NCI-H1417 treated with DMSO at 0.1 percent for 48 hours (cell line): ENCODE results near the gene BAZ2B.
"Not testable (repeated sequence)": the region's sequence is repeated elsewhere in the genome, so short reads cannot be mapped to it uniquely, and the experiment has no call there.

Source experiments
- DNase-seq: peaks from one replicate; lab custom pipeline; 2025; lab: John Stamatoyannopoulos, UW

BAZ2B gene, protein sequence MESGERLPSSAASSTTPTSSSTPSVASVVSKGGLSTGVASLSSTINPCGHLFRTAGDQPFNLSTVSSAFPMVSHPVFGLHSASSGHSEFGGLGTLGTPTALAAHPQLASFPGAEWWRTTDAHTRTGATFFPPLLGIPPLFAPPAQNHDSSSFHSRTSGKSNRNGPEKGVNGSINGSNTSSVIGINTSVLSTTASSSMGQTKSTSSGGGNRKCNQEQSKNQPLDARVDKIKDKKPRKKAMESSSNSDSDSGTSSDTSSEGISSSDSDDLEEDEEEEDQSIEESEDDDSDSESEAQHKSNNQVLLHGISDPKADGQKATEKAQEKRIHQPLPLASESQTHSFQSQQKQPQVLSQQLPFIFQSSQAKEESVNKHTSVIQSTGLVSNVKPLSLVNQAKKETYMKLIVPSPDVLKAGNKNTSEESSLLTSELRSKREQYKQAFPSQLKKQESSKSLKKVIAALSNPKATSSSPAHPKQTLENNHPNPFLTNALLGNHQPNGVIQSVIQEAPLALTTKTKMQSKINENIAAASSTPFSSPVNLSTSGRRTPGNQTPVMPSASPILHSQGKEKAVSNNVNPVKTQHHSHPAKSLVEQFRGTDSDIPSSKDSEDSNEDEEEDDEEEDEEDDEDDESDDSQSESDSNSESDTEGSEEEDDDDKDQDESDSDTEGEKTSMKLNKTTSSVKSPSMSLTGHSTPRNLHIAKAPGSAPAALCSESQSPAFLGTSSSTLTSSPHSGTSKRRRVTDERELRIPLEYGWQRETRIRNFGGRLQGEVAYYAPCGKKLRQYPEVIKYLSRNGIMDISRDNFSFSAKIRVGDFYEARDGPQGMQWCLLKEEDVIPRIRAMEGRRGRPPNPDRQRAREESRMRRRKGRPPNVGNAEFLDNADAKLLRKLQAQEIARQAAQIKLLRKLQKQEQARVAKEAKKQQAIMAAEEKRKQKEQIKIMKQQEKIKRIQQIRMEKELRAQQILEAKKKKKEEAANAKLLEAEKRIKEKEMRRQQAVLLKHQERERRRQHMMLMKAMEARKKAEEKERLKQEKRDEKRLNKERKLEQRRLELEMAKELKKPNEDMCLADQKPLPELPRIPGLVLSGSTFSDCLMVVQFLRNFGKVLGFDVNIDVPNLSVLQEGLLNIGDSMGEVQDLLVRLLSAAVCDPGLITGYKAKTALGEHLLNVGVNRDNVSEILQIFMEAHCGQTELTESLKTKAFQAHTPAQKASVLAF (N-terminal part only)

DNA sequence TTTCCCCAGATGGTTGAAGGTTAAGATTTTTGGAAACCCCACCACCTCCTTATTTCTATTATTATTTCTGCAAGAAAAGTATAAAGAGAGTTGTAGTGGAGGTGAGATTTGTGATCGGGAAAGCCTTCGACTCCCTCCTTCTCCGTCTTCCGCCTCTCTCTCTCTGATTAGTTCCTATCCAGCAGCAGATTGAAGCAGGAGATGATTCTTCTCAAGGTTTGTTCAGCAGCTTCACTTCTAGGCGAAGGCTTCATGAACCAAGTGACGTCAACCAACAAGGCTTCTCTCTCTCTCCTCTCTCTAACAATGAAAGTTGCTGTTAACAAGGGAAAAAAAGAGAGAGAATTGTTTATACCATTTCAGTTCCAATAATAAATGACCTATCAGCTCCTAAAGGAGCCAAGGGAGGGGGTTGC, at the start of gene BAZ2B:
Gene BAZ2B, minus strand, starts transcription at position 263 of the 416 bp plus-strand sequence. CDS start 137,829 bp downstream, outside the sequence.
- DNase-seq: no peak

DNA sequence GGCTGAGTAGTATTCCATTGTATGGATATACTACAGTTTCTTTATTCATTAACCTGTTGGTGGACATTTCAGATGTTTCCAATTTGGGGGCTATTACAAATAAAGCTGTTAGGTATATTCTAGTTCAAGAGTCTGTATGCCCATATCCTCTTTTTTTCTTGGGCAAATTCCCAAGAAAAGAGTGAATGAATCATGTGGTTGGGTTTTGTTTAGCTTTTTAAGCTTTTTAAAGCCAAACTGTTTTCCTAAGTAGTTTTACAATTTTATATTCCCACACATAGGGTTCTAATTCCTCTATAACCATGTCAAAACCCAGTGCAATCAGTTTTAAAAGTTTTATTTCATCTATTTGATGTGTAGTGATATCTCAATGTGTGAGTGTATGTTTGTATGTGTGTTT, 44.9 kb upstream of the BAZ2B start:
- no peak for DNase-seq

DNA sequence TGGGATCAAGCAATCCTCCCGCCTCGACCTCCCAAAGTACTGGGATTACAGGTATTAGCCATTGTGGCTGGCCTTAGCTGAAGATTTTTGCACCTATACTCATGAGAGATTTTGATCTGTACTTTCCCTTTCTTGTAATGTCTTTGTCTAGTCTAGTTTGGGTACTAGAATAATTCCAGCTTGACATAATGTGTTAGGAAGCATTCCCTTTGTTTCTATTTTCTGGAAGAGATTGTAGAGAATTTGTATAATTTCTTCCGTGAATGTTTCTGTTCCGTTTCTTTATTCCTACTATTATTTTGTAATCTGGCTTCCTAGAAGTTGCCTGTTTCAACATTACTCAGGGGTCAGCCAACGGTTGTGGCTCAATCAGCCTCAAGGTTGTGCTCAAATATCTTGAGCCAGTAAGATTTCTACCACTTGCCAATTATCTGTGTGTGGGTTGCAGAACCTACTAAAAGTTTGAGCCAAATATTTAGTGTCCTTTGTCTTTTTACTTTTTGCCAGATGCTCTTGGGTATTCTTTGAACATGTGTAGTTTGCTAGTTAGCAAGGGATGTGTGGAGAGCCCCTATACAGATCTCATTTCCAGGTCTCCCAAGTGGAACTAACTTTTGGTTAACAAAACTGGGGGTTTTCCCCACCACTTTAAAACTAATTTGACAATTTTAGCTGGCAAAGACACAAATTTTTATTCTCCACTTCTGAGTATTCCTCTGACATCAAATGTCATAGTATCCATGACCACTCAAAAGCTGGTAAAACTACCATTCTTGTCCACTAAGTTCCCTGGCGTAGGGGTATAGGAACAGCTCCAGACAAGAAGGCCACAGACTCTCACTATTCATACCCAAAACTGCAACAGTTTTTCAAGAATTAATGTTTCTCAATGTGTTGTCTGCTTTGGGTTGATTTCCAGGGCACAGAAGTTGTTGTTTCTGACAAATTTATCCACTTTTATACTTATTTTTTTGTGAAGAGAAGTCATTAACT, 42.8 kb upstream of the BAZ2B start:
- DNase-seq: no peak

DNA sequence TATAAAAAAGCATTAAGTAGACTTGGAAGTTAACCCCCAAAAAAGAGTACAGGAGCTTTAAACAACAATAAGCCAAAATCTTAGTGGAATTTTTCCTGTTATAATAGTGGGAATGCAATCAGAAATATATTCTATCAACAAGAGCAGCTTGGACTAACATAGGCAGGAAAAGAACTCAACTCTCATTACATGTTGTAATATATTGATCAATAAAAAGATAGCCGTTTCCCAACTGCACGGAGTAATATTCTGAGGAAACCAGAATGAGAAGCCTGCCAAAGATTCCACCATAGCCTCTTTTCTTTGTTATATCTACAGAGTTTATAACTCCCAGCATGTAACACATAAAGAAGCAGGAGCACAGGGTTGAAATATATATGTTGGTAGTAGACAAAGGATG, 37.6 kb upstream of the BAZ2B start:
- DNase-seq: no peak

DNA sequence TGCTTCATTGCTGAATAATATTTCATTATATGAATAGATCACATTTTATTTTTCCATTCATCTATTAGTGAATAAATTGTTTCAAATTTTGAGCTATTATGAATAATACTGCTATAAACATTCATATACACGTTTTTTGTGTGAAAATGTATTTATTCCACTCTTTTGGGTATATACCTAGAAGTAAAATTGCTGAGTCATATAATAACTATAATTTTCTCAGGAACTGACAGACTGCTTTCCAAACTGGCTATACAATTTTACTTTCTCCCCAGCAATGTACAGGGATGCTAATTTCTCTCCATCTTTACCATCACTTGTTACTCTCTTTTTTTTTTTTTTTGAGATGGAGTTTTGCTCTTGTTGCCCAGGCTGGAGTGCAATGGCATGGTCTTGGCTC, 35.5 kb upstream of the BAZ2B start:
- DNase-seq: no peak

DNA sequence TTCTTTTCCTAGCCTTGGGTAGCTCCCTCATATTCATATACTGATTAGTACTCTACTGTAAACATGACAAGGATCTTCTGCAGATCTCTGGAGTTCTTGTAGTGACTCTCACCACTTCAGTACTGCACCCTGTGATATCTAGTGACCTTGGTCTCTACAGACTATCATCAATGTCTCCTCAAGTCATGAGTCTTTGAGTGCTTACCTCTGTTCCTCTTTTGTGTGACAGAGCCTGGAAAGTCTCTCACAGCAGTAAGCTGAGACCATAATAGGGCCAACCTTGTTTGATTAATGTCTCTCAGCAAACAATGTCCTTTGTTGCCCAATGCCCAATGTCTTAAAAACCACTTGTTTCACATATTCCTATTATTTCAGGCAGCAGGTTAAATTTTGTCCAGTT, 34.2 kb upstream of the BAZ2B start:
- DNase-seq: no peak

DNA sequence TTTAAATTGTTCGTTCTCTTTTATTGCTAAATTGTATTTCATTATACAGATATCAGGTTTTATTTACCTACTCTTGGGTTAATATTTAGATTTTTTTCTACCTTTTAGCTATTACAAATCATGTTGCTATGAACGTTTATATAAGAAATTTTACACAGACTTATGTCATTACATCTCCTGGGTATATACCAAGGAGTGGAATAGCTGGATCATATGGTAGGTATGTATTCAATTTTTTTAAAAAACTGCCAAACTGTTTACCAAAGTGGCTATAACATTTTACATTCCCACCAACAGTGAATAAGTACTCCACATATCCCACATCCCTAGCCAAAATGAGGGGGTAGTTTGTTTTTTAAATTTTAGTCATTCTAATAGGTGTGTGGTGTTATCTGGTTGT, 32.3 kb upstream of the BAZ2B start:
- no peak for DNase-seq

DNA sequence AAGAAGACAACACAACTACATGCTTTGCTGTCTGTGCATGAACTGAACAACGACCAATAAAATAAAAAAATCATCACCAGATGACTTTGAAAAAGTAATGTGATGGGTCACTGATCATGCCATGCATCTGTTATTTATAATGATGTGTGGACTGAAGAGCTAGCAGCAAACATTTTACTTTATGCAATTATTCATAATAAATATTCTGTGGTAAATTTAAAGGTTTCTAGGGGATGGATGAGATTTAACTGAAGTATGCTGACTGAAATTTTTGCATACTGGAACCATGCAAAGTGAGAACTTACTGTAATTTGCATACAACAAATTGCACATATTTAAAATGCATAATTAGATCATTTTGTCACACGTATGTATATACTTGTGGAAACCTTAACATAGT, 31.3 kb upstream of the BAZ2B start:
- no peak for DNase-seq

DNA sequence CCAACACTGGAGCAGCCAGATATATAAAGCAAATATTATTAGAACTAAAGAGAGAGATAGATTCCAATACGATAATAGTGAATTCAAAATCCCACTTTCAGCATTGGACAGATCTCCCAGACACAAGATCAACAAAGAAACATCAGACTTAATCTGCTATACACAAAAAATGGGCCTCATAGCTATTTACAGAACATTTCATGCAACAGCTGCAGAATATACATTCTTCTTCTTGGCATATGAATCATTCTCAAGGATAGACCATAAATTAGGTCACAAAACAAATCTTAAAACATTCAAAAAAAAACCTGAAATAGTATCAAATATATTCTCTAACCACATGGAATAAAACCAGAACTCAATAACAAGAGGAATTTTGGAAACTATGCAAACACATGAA, 23.8 kb upstream of the BAZ2B start:
- no peak for DNase-seq

DNA sequence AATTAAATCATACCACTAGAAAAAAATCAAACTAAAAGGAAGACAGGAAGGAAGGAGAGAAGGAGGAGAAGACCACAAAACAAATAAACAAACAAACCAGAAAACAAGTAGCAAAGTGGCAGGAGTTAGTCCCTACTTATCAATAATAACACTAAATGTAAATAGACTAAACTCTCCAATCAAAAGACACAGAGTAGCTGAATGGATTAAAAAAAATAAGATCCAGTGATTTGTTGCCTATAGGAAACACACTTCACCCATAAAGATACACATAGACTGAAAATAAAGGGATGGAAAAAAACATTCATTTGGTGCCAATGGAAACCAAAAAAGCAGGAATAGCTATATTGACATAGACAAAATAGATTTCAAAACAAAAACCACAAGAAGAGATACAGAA, 23.4 kb upstream of the BAZ2B start:
- DNase-seq: no peak

DNA sequence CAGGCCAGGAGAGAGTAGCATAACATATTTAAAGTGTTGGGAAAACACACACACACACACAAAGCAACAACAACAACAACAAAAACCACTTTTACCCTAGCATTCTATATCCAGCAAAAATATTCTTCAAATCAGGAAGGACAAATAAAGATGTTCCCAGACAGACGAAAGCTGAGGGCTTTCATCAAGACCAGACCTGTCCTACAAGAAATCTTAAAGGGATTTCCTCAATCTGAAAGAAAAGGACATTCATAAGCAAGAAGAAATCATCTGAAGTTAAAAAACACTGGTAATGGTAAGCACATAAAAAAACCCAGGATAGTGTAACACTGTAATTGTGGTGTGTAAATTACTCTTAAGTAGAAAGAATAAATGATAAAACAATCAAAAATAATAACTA, 22.7 kb upstream of the BAZ2B start:
- DNase-seq: no peak

DNA sequence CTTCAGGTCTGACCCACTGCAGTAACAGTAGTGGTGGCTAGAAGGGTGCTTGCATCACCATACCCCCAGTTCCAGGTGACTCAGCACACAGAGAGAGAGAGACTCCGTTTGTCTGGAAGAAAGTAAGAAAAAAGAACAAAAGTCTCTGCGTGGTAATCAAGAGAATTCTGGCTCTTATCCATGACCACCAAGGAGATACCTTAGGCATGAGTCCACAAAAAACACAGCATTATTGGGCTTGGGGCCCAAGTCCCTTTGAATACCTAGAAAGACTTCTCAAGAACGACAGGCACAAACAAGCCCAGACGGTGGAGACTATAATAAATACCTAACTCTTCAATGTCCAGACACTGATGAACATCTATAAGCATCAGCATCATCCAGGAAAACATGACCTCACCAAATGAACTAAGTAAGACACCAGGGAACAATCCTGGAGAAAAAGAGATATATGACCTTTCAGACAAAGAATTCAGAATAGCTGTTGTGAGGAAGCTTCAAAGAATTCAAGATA, 21.7 kb upstream of the BAZ2B start:
- no peak for DNase-seq

DNA sequence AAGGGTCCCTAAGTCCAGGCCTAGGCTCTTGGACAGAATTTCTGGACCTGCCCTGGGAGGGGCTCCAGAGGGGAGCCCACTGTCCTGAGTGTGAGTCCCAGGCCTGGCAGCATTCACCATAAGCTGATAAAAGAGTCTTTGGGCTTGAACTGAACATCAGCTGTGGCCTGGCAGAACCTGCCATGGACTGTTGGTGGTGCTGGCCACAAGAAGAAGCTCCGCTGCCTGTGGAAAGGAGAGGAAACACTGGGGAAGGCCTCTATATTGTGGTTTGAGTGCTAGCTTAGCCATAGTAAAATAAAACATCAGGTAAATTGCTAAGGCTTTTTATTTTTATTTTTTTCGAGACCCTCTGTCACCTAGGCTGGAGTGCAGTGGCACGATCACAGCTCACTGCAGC, 20.9 kb upstream of the BAZ2B start:
- DNase-seq: no peak

DNA sequence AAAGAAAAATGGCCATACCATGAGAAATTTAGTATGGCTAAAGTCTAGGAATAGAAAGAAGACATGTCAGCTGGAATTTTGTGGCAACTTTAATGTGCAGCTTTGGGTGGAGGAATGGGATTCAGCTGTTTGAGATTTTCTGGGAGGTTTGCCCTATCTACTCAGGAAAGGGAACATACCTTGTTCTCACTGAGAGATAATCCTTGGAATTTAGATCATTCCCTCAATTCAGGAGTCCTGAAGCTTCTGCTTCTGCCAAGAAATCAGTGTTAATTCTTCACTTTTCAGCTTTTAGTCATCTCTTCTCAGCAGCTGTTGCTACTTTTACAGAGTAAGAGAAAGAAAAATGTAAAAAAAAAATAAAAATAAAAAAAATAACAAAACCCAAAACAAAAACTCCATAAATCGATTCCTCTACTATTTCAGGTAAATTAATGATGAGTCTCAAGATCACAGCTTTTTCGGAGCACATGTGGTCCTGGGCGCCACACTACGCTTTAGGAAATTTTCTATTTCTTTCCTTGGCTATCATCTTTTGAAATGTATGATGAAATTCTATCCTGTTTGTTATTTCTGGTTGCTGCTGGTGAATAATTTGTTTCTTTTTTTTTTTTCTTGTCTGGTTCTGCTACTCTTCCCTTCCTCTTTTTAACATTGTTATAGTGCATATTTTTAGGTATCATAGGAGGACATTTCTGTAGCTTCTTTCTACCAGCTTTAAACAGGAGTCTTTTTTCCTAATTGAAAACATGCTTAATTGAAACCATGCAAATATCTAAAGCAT, 18.9 kb upstream of the BAZ2B start:
- DNase-seq: no peak

DNA sequence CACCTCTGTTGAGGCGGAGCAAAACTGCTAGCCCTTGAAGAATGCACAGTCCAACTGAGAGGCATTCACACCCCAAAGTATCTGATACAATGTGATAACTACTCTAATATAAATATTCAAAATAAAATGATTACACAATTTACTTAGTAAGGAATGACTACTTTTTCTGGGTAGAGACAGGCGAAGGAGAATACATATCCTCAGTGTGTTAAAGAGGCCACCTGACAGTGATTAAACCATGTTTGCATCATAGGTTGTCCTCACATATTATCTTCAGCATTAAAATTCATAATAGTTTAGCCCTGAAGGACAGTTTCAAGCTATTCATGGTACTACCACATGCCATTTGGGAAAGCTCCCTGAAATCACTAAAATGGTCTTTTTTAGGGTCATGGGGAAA, 16.9 kb upstream of the BAZ2B start:
- DNase-seq: no peak

DNA sequence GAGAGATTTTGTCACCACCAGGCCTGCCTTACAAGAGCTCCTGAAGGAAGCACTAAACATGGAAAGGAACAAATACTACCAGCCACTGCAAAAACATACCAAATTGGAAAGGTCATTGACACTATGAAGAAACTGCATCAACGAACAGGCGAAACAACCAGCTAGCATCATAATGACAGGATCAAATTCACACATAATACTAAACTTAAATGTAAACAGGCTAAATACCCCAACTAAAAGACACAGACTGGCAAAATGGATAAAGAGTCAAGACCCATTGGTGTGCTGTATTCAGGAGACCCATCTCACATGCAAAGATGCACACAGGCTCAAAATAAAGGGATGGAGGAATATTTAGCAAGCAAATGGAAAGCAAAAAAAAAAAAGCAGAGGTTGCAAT, 9.3 kb upstream of the BAZ2B start:
- DNase-seq: not testable (repeated sequence)

DNA sequence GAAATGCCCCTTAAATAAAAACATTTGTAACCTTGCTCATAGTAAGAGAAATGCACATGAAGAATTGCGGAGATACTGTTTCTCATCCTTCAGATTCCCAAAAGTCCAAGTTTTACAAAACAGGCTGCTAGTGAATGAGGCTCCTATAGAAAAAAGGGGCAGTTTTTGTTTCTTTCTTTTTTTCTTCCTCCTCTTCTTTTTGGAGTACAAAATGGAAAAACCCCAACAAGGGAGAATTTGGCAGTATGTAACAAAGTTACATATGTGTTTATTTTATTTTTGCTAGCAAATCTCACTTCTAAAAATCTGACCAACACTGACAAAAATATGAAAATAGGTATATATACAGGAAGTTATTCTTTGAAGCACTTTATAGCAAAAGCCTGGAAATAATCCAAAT, 7.1 kb upstream of the BAZ2B start:
- no peak for DNase-seq

DNA sequence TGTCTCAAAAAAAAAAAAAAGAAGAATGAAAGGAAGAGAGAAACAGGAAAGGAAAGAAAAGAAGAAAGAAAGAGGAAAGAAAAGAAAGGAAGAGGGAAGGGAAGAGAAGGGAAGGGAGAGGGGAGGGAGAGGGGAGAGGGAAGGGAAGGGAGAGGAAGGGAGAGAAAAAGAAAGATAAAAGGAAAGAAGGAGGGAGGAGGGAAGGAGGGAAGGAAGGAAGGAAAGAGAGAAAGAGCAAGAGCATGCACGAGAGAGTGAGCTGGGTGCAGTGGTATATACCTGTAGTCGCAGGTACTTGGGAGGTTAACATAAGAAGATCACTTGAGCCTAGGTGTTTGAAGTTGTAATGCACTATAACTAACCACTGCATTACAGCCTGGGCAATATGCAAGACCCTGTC, 6.6 kb upstream of the BAZ2B start:
- no peak for DNase-seq

DNA sequence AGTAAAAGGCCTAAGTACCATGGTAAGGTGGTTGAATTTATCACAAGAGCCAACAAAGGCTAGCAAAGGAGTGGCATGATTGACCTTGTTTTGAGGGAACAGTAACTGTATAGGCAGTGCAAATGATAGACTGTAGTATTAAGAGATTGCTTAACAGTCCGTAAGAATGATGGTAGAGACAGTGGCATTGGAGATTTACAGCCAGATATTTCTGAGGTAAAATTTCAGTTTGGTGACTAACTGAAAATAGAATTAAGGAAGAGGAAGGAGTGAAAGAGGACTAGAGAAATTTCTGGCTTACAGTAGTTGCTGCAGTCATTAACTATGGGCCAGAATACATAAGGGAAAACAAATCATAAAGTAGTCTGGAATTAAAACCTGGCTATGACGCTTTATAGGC, 4.4 kb upstream of the BAZ2B start:
- no peak for DNase-seq

DNA sequence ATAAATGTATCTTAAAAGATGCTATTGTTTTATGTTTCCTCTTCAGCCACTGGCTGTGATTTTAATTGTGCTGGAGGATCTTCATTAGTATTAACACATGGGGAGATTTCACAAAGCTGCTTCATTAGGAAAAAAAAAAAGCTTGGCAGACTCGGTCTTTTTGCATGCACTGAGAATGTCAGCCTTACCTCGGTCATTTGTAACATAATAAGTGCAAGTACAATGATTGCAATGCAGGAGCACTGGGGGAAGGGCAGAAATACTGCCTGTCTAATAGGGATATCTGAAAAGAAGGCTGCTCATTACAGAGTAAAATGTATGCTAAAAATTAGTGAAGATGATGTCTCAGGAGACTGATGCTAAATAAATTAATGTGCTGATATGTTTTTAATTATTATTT, 1.3 kb upstream of the BAZ2B start:
- no peak for DNase-seq
